Measurements from ENCODE around the gene COTL1.

- TF ChIP-seq NR2C2 (CRISPR knock-in tag; IDR thresholded peaks at IDR 0.05; ENCODE audit: borderline replicate concordance) (no peak), MXD1 (CRISPR knock-in tag; IDR thresholded peaks at IDR 0.05) (no peak)
Measured at GRCh38 chr16:84518804-84519341, 99.0 kb downstream of the COTL1 start.
